Stomach (tissue), 4 donors: ENCODE data around the gene GNG7.

Source experiments
- POLR2AphosphoS5 ChIP-seq, 3 donors: sonication (generic); formaldehyde crosslinking; IDR thresholded peaks; one replicate each; pipeline ENCODE4 v1.6.1; 2016; ENCODE audit warnings: antibody characterized with exemption in 3 of 3
- TF ChIP-seq, protein P1 (sequence below), 7 experiments: fragments of 450-650 bp in 4 of 7; fragments of 200-600 bp in 3 of 7; sonication (generic) in 3 of 7; IDR thresholded peaks; one replicate each; pipeline ENCODE4 v1.5.1; 2016 to 2019; ENCODE audit warnings: antibody characterized with exemption in 7 of 7, control low read depth in 2 of 7, mild to moderate bottlenecking in 1 of 7

DNA sequence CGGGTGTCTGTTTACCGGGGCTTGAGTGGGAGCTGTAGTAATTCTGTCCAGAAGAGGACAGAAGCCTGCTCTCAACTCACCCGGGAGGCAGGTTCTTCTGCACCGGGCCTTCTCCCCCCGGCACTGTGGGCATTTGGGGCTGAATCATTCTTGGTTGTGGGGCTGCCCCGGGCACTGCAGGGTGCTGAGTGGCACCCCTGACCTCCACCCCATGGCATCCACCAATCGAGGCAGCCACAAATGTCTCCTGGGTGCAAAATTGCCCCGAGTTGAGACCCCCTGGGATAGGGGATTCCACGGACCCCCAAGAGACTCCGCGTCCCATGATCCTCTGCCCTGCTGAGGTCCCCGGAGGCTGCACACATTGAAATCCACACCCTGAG is 68.8 kb downstream of the GNG7 start:
- TF ChIP-seq, protein P1, sequence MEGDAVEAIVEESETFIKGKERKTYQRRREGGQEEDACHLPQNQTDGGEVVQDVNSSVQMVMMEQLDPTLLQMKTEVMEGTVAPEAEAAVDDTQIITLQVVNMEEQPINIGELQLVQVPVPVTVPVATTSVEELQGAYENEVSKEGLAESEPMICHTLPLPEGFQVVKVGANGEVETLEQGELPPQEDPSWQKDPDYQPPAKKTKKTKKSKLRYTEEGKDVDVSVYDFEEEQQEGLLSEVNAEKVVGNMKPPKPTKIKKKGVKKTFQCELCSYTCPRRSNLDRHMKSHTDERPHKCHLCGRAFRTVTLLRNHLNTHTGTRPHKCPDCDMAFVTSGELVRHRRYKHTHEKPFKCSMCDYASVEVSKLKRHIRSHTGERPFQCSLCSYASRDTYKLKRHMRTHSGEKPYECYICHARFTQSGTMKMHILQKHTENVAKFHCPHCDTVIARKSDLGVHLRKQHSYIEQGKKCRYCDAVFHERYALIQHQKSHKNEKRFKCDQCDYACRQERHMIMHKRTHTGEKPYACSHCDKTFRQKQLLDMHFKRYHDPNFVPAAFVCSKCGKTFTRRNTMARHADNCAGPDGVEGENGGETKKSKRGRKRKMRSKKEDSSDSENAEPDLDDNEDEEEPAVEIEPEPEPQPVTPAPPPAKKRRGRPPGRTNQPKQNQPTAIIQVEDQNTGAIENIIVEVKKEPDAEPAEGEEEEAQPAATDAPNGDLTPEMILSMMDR (IDR thresholded peaks at IDR 0.05): no peak
- TF ChIP-seq POLR2AphosphoS5 (IDR thresholded peaks at IDR 0.05): no peak
